Loucy (cell line): ENCODE results near the gene ADD2.

Experiments used
- EZH2phosphoT487 ChIP-seq: fragments of 200-600 bp; IDR thresholded peaks from 2 replicates; pipeline ENCODE4 v1.6.1; 2018; ENCODE audit warnings: antibody characterized with exemption, mild to moderate bottlenecking, moderate library complexity, borderline replicate concordance
- TF ChIP-seq, protein P1 (sequence below): fragments of 200-600 bp; sonication (generic); conservative IDR thresholded peaks from 2 replicates; pipeline ENCODE4 v1.5.1; 2014; ENCODE audit warnings: mild to moderate bottlenecking, antibody characterized with exemption, low read length

DNA sequence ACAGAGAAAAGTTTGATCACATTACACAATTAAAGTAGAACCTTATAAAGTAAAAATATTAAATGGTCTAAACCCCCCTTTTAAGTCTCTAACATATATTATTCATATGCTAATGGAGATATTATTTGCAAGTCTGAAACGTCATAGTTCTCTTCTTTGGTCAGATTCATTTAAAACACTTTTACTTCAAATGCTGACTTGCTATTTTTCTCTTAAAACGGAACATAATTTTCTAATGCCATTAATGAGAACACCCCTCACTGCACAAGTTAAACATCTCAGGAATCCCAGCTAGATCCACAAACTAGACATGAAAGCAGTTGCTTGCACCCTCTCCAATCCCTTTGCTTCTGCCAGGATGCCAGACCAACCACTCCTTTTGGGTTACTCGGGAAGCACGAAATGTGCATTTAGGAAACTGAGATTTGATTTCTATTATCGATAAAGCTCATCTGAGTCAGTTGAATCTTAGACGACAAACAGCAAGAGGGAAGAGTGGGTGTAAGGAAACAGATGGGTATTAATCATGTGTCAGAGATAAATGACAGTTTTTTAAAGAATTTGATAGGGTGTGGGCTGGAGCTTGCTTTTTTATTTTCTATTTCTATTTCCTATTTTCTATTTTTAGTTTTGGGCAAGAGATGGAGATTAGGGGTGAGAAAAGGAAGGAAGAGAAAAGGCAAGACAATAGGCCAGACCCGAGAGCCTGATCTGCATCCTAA is 1.5 kb downstream of the ADD2 start:
- TF ChIP-seq, protein P1, sequence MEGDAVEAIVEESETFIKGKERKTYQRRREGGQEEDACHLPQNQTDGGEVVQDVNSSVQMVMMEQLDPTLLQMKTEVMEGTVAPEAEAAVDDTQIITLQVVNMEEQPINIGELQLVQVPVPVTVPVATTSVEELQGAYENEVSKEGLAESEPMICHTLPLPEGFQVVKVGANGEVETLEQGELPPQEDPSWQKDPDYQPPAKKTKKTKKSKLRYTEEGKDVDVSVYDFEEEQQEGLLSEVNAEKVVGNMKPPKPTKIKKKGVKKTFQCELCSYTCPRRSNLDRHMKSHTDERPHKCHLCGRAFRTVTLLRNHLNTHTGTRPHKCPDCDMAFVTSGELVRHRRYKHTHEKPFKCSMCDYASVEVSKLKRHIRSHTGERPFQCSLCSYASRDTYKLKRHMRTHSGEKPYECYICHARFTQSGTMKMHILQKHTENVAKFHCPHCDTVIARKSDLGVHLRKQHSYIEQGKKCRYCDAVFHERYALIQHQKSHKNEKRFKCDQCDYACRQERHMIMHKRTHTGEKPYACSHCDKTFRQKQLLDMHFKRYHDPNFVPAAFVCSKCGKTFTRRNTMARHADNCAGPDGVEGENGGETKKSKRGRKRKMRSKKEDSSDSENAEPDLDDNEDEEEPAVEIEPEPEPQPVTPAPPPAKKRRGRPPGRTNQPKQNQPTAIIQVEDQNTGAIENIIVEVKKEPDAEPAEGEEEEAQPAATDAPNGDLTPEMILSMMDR: no peak
- TF ChIP-seq EZH2phosphoT487: no peak
